UCSD-AML1 (cell line): ENCODE results near the gene SLC29A1.
"Not testable (repeated sequence)": the region's sequence is repeated elsewhere in the genome, so short reads cannot be mapped to it uniquely, and the experiment has no call there.

Source experiments
- DNase-seq: peaks from one replicate; lab custom pipeline; 2025; ENCODE audit not compliant: unreplicated experiment; lab: John Stamatoyannopoulos, UW

The SLC29A1 gene

DNA sequence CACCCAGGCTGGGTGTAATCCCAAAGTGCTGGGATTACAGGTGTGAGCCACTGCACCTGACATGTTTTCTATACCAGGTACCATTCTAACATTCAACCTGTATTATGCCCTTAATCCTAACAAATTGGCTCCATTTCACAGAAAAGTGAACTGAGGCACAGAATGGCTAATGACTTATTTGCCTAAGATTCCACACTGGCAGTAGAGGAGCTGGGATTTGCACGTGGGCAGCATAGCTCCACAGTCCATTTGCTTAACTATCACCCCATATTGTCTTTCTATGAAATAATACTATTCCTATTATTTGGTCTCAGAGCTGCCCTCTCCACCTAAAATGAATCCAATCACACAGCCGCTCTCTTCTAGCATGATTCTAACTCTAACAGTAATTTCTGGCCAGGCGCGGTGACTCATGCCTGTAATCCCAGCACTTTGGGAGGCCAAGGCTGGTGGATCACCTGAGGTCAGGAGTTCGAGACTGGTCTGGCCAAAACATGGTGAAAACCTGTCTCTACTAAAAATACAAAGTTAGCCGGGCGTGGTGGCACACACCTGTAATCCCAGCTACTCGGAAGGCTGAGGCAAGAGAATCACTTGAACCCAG lies 30.0 kb upstream of the SLC29A1 start:
- DNase-seq, result no peak

DNA sequence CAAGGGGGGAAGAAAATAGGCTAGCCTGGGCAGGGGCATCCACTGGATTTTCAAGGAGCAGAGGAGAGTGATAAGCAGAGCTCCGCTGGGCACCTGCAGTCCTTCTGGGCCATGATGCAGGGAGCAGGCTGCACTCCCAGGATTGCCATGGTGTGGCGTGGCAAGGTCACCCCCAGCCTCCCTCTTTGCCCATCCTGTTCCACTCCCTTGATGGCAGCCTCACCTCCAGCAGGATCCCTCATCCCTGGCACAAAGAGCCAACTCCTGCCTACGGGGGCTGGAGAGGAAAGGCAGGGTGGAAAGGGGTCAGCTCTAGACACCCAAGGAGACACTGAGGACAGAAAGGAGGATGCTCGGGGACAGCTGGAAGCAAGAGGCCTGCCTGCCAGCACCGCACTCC lies 29.1 kb upstream of the SLC29A1 start:
- DNase-seq, result no peak

DNA sequence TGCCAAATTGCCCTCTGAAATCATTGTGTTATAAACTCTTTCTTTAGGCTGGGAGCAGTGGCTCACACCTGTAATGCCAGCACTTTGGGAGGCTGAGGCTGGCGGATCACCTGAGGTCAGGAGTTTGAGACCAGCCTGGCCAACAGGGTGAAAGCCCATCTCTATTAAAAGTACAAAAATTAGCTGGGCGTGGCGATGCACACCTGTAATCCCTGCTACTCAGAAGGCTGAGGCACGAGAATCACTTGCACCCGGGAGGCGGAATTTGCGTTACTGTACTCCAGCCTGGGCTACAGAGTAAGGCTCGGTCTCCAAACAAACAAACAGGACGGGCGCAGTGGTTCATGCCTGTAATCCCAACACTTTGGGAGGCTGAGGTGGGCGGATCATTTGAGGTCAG lies 27.0 kb upstream of the SLC29A1 start:
- not testable (repeated sequence) for DNase-seq

DNA sequence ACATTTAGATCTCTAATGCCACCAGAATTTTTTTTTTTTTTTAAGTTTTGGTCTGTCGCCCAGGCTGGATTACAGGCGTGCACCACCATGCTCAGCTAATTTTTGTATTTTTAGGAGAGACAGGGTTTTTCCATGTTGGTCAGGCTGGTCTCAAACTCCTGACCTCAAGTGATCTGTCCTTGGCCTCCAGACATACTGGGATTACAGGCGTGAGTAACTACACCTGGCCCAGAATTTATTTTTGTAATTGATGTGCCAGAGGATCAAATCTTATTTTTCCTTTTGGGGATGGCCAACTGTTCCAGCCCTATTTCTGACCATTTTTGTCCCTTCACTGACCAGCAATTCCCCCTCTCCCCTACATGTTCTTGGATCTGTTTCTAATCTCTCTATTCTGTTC lies 24.7 kb upstream of the SLC29A1 start:
- no peak for DNase-seq

DNA sequence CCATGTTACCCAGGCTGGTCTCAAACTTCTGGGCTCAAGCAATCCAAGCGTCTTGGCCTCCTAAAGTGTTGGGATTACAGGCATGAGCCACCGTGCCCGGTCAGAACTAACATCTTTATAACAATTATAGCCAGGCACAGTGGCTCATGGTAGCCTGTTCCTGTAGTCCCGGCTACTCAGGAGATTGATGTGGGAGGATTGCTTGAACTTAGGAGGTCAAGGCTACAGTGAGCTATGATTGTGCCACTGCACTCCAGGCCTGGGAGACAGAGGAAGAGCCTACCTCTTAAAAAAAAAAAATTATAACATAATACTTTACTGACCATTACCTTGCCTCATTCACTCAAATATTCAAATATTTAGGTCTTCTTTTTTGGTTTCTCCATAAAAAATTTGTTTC lies 23.5 kb upstream of the SLC29A1 start:
- no peak for DNase-seq

DNA sequence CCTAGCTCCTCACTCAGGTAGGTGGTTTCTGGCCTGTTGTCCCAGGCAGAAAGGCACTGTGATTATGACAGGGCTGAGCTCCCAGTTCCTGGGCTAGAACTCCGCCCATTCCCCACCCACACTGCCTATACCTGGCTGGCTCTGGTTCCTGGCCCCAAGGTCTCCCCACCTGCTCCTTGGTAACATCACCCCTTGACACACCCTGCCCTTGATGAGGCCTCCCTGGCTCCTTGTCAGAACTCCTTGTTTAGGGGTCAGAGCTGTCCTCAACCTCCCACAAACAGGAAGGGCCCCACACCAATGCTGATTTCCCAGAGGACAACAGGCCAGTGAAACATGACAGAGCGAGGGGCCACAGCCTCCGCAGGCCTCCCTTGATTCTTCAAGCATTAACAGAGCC lies 22.2 kb upstream of the SLC29A1 start:
- no peak for DNase-seq

DNA sequence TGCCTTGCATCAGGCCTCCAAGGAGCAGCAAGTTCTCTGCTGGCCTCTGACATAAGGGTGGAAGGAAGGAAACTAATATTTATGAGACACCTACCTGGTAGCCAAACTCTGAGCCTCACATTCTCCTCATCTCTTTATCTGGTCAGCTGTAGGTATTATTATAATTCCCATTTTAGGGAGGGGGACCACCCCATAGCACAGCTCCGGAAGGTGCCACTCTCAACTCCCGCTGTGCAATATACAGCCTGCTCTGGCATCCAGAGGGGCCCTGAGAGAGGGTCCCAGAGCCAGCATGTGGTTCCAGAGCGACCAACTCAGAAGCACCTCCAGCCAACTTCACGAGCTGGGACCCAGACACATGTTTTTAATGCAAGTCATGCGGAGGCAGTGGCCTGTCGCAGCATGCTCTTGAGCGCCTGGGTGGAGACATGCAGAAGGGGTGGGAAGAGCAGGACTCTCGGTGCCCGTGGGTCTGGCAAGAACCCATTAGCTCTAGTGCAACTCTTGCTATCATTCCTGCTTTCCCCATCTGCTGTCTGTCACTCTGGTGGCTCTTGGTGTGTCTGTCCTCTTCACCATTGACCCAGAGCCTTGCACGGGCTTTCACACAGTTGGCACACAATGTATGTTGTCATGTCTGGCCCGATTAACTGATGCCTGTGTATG lies 21.6 kb upstream of the SLC29A1 start:
- DNase-seq, result no peak

DNA sequence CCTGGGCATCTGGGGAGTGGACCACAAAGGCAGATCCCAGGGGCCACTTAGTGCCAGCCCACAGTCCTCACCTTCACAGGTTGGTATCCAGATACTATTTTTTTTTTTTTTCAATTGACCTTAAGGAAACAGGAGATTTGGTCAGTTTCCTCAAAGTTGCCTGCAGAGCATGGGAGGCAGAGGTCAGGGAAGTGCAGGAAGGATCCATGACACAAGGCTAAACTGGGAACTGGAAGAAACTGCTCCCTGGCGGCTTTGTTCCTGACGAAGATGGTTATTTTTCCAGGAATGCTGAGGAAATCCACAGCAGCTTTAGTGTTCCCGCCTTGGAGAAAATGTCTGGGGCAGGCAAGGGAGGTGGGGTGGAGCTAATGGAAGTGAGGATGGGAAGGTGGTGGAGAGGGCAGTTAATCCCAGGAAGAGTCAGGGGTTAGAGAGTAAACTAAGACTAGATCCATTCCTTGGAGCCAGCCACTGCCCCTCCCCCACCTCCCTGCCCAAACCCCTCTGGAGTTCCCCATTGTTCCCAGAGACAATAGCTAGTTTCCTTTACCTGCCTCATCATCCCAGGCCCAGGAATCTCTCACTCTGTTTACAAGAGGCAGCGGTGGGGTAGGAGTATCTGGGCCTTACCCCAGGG lies 20.9 kb upstream of the SLC29A1 start:
- DNase-seq, result no peak

DNA sequence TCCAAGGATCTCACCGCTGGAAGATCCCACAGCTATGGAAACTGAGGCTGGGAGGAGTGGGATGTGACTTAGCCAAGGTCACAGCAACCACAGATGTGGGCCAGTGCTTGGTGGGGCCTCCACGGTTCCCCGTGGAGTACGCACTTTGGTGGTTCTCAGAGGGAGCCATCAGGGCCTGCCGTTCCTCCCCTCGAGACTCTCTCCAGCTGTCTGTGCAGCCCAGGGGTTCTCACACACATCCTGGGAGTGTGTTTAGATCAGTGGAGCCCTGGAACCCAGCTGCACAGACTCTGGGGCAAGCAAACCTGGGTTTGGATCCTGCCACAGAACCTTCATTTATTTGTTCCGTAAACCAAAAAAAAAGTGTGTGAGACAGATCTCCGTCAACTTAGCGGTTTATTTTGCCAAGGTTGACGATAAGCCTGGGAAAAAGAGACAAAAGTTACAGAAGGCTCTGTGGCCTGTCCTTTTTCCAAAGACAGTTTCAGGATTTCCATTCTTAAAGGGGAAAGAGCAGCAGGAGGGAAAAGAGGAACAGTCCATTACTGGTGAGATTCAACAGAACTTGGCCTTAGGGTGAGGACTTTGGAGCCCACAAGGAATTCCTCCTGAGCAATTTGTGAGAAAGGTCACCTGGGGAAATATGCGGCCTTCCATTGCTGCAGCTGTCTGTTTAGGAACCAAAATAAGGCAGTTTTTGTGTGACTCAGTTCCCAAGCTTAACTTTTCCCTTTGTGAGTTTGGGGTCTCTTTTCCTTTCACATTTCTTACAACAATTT lies 20.2 kb upstream of the SLC29A1 start:
- DNase-seq, result no peak

DNA sequence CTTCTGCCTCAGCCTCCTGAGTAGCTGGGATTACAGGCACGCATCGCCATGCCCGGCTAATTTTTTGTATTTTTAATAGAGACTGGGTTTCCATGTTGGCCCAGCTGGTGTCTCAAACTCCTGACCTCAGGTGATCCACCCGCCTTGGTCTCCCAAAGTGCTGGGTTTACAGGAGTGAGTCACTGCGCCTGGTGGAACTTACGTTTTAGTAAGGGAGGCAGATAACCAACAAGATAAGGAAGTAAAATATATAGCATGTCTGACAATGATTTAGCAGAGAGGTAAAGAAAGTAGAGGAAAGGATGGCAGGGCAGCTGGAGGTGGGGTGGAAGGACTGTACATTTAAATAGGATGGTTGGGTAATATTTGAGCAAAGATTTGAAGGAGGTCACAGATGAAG lies 19.4 kb upstream of the SLC29A1 start:
- DNase-seq, result no peak

DNA sequence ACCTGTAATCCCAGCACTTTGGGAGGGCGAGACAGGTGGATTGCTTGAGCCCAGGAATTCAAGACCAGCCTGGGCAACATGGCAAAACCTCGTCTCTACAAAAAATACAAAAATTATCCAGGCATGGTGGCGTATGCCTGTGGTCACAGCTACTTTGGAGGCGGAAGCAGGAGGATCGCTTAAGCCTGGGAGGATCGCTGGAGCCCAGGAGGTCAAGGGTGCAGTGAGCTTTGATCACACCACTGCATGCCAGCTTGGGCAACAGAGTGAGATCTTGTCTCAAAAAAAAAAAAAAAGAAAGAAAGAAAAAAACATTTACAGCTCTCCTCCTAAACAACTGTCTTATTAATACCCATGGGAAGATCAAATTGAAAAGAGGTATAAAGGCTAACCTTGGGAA lies 15.4 kb upstream of the SLC29A1 start:
- no peak for DNase-seq

DNA sequence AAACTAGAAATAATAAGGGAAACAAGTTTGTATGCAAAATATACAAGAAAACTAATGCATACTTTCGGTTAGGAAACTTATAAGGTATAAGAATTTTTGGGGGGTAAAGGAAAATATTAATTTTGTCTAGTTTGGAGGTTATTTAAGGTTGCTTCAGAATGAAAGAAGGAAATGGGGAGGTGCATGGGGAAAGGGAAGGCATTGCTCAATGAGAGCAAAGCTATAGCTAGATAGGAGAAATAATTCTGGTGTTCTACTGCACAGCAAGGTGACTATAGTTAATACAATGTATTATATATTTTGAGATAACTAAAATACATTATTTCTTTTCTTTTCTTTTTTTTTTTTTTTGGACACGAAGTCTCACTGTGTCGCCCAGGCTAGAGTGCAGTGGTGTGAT lies 12.1 kb upstream of the SLC29A1 start:
- no peak for DNase-seq

DNA sequence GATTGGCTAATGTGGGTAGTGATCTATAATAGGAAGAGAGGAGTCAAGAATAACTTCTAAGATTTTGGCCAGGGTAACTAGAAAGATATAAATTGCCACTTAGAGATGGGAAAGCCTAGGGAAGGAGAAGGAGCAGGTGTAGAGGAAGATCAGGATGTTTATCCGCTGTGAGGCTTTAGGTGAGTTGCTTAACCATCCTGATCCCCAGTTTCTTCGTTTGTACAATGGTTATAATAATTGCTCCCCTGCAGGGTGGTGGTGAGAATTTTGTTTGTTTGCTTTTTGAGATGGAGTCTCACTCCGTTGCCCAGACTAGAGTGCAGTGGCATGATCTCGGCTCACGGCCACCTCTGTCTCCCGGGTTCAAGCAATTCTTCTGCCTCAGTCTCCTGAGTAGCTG lies 9.1 kb upstream of the SLC29A1 start:
- DNase-seq, result no peak

DNA sequence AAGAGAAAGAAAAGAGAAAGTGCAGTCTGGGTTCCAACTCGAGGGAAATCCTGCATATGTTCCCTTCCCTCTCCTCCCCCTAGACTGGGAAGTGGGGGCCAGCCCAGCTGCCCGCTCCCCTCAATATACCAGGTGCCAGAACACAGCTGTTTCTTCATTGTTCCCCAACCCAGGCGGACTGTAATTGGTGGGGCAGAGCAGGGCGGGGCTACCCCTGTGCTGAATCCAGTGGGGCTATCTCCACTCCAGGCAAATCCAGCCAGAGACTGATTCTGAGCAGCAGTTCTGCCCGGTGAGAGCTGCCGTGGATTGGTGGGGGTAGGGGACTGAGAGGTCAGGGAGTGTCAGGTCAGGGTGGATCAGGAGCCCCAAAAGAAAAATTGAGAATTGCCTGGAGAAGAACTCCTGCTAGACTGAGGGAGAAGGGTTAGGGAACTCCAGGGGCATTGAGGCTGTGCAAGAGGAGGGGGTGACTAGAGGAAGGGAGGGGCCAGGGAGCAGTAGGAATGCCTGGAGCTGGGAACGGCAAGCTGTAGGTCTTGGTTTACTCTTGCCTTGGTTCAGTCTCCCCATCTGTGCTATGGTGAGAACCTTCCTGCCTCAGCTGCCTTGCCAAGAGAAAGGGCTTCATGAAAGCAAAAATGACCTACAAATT lies 6.6 kb upstream of the SLC29A1 start, which contains the start of gene MYMX:
Gene MYMX, plus strand, starts transcription at position 250 of the 655 bp plus-strand sequence. CDS start 546 bp downstream, outside the sequence.
- DNase-seq, result no peak

DNA sequence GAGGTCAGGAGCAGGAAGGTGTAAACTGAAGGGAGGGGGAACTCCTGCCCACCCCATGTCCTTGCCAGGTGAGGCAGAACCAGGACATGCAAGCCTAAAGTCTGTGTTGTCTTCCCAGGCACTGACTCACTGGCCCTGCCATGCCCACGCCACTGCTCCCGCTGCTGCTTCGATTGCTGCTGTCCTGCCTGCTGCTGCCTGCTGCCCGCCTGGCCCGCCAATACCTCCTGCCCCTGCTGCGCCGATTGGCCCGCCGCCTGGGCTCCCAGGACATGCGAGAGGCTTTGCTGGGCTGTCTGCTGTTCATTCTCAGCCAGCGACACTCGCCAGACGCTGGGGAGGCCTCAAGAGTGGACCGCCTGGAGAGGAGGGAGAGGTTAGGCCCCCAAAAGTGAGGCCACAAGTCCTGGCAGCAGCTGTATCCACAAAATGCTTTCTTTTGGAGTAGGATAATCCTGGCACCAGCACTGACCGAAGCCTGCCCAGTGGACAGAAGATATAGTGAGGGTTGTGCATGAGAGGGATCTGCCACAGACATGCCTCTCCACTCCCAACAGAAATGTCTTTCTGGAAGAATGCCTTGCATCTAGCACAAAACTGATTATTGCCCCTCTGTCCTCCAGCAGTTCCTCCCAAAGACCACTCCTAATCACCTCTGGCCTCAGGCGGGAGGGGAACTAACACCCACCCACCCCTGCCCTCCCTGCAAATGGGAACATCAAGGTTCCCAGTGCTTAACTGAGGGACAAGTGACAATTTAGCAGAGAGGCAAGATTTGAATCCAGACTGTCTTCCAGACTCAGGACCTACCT lies 5.9 kb upstream of the SLC29A1 start:
- no peak for DNase-seq

DNA sequence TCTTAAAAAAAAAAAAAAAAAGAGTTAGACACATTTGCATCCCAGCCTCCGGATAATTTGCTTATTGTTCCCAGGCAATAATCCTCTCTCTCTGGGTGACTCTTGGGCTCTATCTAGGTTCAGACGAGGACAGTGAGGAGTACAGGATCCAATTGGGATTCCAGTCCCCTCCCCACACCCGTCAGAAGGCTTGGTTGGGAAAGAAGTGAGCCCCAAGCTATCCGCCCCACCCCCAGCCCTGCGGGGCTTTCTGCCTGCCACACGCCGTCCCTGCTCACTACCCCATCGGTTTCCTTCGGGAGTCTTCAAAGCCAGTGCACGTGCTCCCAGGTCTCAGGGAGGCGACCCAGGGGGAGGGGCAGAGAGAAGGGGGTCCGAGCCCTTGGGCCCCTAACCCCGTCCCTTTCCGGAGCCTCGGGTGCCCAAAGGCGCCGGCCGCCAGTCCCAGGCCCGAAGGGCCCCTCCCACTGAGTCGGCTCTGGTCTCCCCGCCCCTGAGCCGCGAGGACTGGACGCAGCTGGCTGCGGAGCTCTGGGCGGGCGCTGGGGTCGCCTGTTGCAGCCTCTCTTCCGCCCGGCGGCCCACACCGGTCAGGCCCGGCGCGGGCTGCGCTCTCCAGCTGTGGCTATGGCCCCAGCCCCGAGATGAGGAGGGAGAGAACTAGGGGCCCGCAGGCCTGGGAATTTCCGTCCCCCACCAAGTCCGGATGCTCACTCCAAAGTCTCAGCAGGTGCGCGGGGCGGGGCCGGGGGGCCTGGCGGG lies 4.2 kb upstream of the SLC29A1 start:
- peak; percentile 80 for DNase-seq

DNA sequence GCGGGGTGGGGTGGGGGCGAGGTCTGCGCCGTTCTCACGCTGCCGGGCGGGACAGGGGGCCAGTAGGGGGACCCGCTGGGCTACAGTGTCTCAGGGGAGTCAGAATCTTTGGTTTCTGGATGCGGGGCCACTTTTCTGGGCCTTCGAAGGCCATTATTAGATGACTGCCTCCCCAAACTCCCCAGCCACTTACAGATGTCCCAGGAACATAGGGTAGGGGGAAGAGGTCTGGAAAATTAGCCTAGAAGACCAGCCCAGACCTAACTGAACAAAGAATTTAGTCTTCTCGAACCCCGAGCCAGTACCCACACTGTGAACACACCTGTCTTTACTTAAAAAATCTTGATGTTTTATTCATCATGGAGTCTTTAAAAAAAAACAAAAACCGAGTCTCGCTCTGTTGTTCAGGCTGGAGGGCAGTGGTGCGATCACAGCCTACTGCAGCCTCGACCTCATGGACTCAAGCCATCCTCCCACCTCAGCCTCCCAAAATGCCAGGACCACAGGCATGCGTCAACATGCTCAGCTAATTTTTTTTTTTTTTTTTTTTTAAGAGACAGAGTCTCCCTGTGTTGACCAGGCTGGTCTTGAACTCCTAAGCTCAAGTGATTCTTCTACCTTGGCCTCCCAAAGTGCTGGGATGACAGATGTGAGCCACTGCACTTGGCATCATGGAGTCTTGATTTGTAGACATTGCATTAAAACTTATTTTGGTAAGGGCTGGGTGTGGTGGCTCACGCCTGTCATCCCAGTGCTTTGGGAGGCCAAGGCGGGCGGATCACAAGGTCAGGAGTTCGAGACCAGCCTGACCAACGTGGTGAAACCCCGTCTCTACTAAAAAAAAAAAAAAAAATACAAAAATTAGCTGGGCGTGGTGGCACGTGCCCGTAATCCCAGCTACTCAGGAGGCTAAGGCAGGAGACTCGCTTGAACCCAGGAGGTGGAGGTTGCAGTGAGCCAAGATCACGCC lies 3.3 kb upstream of the SLC29A1 start:
- no peak for DNase-seq

DNA sequence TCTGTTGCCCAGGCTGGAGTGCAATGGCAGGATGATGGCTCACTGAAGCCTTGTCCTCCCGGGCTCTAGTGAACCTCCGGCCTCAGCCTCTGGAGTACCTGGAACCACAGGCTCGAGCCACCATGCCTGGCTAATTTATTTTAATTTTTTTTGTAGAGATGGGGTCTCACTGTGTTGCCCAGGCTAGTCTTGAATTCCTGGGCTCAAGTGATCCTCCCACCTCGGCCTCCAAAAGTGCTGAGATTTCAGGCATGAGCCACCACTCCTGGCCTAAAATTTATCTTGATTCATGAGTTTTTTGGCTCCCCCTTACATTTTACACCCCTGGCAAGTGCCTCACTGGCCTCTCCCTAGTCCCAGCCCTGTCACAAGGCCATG lies 2.5 kb upstream of the SLC29A1 start:
- DNase-seq, result no peak
